Medulla oblongata (tissue), 1 donor: ENCODE data around the gene UGGT1.

Experiments used
- DNase-seq: peaks from one replicate; pipeline ENCODE4 v3.0.0-alpha.2; 2015; ENCODE audit errors: extremely low spot score

UGGT1 gene

GRCh38 chr2:128090945-128091725 is at the start of gene UGGT1:
TSS of gene UGGT1 (plus strand) at chr2:128091200. CDS start at chr2:128091358, 158 bp downstream.
- peak; percentile 98 for DNase-seq

GRCh38 chr2:128041561-128041960 is 49.4 kb upstream of the UGGT1 start:
- DNase-seq: no peak

GRCh38 chr2:128043041-128043440 is 48.0 kb upstream of the UGGT1 start:
- DNase-seq: no peak

GRCh38 chr2:128053331-128053730 is 37.7 kb upstream of the UGGT1 start:
- no peak for DNase-seq

- no peak for DNase-seq
These were observed 36.7 kb upstream of the UGGT1 start for GRCh38 chr2:128054104-128054885.

GRCh38 chr2:128057334-128057733 is 33.7 kb upstream of the UGGT1 start:
- no peak for DNase-seq

- no peak for DNase-seq
These were observed 32.9 kb upstream of the UGGT1 start for GRCh38 chr2:128058114-128058513.

GRCh38 chr2:128062571-128062970 is 28.4 kb upstream of the UGGT1 start:
- no peak for DNase-seq

GRCh38 chr2:128064353-128064752 is 26.6 kb upstream of the UGGT1 start:
- DNase-seq: no peak

GRCh38 chr2:128069769-128070168 is 21.2 kb upstream of the UGGT1 start:
- DNase-seq: no peak

- DNase-seq: no peak
These were observed 17.7 kb upstream of the UGGT1 start for GRCh38 chr2:128073278-128073677.

- no peak for DNase-seq
These were observed 14.4 kb upstream of the UGGT1 start for GRCh38 chr2:128076461-128077106.

- no peak for DNase-seq
These were observed 6.2 kb upstream of the UGGT1 start for GRCh38 chr2:128084757-128085156.

- DNase-seq: no peak
These were observed 4.8 kb upstream of the UGGT1 start for GRCh38 chr2:128086244-128086643.

GRCh38 chr2:128090575-128090944 is 440 bp upstream of the UGGT1 start:
- DNase-seq: no peak

GRCh38 chr2:128091726-128092080 is 703 bp downstream of the UGGT1 start:
- peak; percentile 18 for DNase-seq

GRCh38 chr2:128092656-128093055 is 1.7 kb downstream of the UGGT1 start:
- no peak for DNase-seq

- no peak for DNase-seq
These were observed 2.8 kb downstream of the UGGT1 start for GRCh38 chr2:128093762-128094161.

GRCh38 chr2:128095201-128095600 is 4.2 kb downstream of the UGGT1 start:
- no peak for DNase-seq

GRCh38 chr2:128103407-128103806 is 12.4 kb downstream of the UGGT1 start:
- no peak for DNase-seq

- DNase-seq: no peak
These were observed 14.1 kb downstream of the UGGT1 start for GRCh38 chr2:128105072-128105471.

- no peak for DNase-seq
These were observed 17.2 kb downstream of the UGGT1 start for GRCh38 chr2:128108166-128108565.

GRCh38 chr2:128109243-128109642 is 18.2 kb downstream of the UGGT1 start:
- DNase-seq: no peak
